GM18951 (cell line): Measurements from ENCODE around the gene PALLD.

Experiments used
- POLR2A ChIP-seq: IDR thresholded peaks from 4 replicates; pipeline ENCODE4 v1.6.1; 2011; ENCODE audit warnings: mild to moderate bottlenecking; ENCODE audit not compliant: insufficient read length, insufficient read depth; ENCODE audit errors: extremely low read depth
- in situ Hi-C: fragments of 300-500 bp; cut with MboI; formaldehyde crosslinking; loops from one replicate; pipeline ENCODE4 v1.12.0; 2022; ENCODE audit warnings: low sequenced_read_pairs, mixed read lengths, inconsistent platforms; ENCODE audit not compliant: unreplicated experiment

The PALLD gene

GRCh38 chr4:168859100-168859499 is 362.2 kb downstream of the PALLD start:
- in situ Hi-C loops: no loop called here
- TF ChIP-seq POLR2A: no peak

GRCh38 chr4:168859888-168860694 is 363.2 kb downstream of the PALLD start:
- in situ Hi-C loops: no loop called here
- no peak for TF ChIP-seq POLR2A

GRCh38 chr4:168860827-168861226 is 364.0 kb downstream of the PALLD start:
- in situ Hi-C loops: no loop called here
- no peak for TF ChIP-seq POLR2A

- no peak for TF ChIP-seq POLR2A
- in situ Hi-C loops: no loop called here
These were observed 367.1 kb downstream of the PALLD start for GRCh38 chr4:168863719-168864647.

GRCh38 chr4:168864821-168865541 is 368.1 kb downstream of the PALLD start:
- in situ Hi-C loops: no loop called here
- TF ChIP-seq POLR2A: no peak

- in situ Hi-C loops: no loop called here
- TF ChIP-seq POLR2A: no peak
These were observed 369.0 kb downstream of the PALLD start for GRCh38 chr4:168865854-168866253.

GRCh38 chr4:168866635-168867034 is 369.8 kb downstream of the PALLD start:
- in situ Hi-C loops: no loop called here
- no peak for TF ChIP-seq POLR2A

- TF ChIP-seq POLR2A: no peak
- in situ Hi-C loops: no loop called here
These were observed 370.3 kb downstream of the PALLD start for GRCh38 chr4:168867128-168867527.

GRCh38 chr4:168868044-168868781 is 371.4 kb downstream of the PALLD start:
- in situ Hi-C loops: no loop called here
- no peak for TF ChIP-seq POLR2A

- TF ChIP-seq POLR2A: no peak
- in situ Hi-C loops: no loop called here
These were observed 371.9 kb downstream of the PALLD start for GRCh38 chr4:168868802-168869201.

GRCh38 chr4:168870004-168870403 is 373.2 kb downstream of the PALLD start:
- TF ChIP-seq POLR2A: no peak

GRCh38 chr4:168871632-168872031 is 374.8 kb downstream of the PALLD start:
- in situ Hi-C loops: no loop called here
- no peak for TF ChIP-seq POLR2A

More at GRCh38 chr4:168870004-168870403, 373.2 kb downstream of the PALLD start:
- in situ Hi-C loops: no loop called here

- no peak for TF ChIP-seq POLR2A
- in situ Hi-C loops: no loop called here
These were observed 377.2 kb downstream of the PALLD start for GRCh38 chr4:168874083-168874482.

GRCh38 chr4:168876106-168876505 is 379.3 kb downstream of the PALLD start:
- in situ Hi-C loops: no loop called here
- no peak for TF ChIP-seq POLR2A
